CD4-positive, alpha-beta T cell treated with Interleukin-1 beta for 1 hour (primary cell): Measurements from ENCODE around the gene MRPS18B.

ENCODE experiments used
- DNase-seq, 2 donors: peaks; one replicate each; pipeline ENCODE4 v3.0.0-alpha.2; 2020 to 2022

MRPS18B gene

GRCh38 chr6:30617565-30618269, at the start of gene MRPS18B:
Gene MRPS18B (plus strand): TSS chr6:30617840. CDS start chr6:30617866, 26 bp downstream.
- DNase-seq: peak; percentile 99

- DNase-seq: peak; percentile 7 to 48
Observed at GRCh38 chr6:30568245-30568644, 49.4 kb upstream of the MRPS18B start.

DNA sequence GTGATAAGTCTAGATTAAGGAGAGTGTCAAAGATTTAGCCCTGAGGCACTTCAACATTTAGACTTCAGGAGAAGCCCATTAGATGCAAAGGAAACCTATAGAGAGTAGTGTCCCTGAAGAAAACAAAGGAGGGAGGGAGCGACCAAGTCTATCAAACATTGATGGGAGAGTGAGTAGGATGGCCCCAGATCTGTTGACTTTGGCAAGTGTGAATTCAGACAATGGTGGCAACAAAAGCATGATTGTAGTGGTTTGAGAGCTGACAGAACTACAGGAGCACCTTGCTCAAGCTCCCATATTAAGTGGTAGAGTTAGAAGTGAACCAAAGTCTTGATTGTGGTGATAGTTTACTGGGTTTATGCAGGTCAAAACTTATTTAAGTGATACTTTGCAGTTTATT, 47.4 kb upstream of the MRPS18B start:
- no peak for DNase-seq

GRCh38 chr6:30570740-30571074, 46.9 kb upstream of the MRPS18B start:
- DNase-seq: no peak

GRCh38 chr6:30571075-30571761, 46.4 kb upstream of the MRPS18B start, which contains the start of gene ABCF1:
Gene ABCF1 (plus strand): TSS chr6:30571442. CDS start chr6:30571488, 46 bp downstream.
- peak; percentile 98 to 99 for DNase-seq

GRCh38 chr6:30571762-30572082, 45.9 kb upstream of the MRPS18B start:
- no peak for DNase-seq

DNA sequence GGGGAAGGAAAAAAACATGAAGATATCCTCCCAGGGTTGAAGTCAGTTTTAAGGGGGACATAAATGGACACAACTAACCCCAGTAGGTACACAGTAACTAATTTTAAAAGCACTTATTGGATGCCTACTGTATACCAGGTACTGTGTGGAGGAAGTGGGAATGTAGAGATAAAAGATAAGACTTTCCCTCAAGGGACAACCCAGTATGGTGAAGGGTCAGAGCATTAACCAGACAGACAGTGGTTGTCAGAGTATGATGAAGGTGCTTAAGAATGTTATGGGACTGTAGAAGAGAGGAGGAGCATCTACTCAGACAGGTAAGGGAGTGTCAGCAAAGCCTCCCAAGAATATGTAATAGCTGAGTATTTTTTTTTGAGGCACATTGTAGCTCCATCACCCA, 45.5 kb upstream of the MRPS18B start:
- DNase-seq: no peak

DNA sequence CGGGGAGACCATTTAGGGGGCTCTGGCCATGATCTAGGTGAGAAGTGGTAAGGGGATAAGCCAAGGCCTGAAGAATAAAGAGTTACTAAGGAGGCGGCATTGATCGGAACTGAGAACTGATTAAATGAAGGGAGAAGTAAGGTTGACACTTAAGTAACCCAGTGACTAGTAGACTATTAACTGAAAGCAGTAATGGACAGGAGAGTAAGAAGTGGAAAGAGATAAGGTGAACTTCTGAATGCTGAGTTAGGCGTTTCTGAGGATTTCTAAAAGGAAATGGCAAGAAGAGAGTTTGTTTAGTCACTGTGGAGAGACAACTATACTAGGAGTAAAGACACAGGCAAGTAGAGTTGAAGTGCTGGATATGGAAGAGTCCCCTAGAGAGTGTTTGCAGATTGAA, 44.5 kb upstream of the MRPS18B start:
- no peak for DNase-seq

DNA sequence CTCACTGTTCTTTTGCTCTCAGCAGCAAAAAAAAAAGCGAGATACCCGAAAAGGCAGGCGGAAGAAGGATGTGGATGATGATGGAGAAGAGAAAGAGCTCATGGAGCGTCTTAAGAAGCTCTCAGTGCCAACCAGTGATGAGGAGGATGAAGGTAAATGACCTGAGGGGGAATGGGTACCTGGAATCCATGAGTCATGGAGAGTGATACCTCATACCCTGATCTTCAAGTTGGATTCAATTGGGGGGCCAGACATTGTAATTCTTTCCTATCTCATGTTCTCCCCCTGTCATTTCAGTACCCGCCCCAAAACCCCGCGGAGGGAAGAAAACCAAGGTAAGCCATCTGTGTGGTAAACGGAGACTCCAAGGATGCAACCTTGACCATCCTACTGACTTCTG, 39.6 kb upstream of the MRPS18B start:
- DNase-seq: no peak

DNA sequence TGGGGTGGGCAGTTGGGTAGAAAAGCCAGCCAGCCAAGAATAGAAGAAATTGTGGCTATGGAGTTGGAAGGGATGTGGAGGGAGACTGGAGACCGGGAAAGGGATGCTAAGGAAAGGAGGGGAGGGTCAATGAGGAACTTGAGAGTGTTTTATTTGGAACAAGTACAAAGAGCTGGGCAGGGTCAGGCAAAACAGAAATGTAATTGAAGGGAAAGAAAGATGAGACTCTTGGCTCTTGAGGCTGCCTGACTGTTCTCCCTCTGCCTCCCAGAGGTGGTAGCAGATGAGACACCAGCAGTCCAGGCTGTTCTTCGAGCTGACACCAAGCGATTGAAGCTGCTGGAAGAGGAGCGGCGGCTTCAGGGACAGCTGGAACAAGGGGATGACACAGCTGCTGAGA, 33.7 kb upstream of the MRPS18B start:
- DNase-seq: no peak

DNA sequence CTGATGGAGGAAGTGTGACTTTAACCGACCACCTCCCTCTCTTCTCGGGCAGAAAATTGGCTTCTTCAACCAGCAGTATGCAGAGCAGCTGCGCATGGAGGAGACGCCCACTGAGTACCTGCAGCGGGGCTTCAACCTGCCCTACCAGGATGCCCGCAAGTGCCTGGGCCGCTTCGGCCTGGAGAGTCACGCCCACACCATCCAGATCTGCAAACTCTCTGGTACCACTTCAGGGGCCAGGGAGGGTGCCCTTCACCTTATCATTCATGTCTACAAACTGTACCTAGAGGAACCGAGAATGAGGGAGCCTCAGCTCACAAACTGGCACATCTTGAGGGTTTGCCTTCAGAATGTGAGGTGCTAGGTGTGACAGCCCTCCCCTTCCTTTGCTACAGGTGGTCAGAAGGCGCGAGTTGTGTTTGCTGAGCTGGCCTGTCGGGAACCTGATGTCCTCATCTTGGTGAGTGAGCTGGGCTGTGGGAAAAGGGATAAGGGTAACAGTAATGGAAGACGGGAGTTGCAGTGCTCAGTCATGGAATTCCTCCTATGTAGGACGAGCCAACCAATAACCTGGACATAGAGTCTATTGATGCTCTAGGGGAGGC, 27.8 kb upstream of the MRPS18B start:
- no peak for DNase-seq

DNA sequence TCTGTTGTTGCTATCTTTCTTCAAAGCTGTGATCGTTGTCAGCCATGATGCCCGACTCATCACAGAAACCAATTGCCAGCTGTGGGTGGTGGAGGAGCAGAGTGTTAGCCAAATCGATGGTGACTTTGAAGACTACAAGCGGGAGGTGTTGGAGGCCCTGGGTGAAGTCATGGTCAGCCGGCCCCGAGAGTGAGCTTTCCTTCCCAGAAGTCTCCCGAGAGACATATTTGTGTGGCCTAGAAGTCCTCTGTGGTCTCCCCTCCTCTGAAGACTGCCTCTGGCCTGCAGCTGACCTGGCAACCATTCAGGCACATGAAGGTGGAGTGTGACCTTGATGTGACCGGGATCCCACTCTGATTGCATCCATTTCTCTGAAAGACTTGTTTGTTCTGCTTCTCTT, 27.1 kb upstream of the MRPS18B start:
- no peak for DNase-seq

DNA sequence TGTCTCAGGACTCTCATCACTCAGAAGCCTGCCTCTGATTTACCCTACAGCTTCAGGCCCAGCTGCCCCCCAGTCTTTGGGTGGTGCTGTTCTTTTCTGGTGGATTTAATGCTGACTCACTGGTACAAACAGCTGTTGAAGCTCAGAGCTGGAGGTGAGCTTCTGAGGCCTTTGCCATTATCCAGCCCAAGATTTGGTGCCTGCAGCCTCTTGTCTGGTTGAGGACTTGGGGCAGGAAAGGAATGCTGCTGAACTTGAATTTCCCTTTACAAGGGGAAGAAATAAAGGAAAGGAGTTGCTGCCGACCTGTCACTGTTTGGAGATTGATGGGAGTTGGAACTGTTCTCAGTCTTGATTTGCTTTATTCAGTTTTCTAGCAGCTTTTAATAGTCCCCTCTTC, 26.6 kb upstream of the MRPS18B start:
- no peak for DNase-seq

DNA sequence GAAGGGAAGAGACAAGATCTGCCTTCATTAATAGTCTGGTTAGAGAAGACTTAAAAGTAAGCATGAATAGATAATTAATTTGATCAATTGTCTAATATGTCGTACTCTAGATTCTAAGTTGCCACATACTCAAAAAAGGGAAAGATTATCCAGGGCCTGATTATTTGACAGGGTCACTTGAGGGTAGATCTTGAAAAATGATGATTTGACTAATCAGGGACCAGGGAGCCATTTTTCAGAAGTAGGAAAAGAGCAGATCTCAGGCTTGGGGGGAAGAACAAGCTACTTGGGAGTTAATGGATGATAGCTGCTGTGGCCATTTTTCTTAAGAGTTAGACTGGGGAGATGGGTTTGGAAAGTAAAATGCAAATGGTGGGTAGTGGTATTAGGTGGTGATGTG, 25.4 kb upstream of the MRPS18B start:
- DNase-seq: no peak

GRCh38 chr6:30597315-30598144, 20.1 kb upstream of the MRPS18B start:
- peak; percentile 73 to 84 for DNase-seq

GRCh38 chr6:30598912-30599624, 18.6 kb upstream of the MRPS18B start:
- no peak for DNase-seq

GRCh38 chr6:30599625-30600324, 17.9 kb upstream of the MRPS18B start:
- no peak for DNase-seq

DNA sequence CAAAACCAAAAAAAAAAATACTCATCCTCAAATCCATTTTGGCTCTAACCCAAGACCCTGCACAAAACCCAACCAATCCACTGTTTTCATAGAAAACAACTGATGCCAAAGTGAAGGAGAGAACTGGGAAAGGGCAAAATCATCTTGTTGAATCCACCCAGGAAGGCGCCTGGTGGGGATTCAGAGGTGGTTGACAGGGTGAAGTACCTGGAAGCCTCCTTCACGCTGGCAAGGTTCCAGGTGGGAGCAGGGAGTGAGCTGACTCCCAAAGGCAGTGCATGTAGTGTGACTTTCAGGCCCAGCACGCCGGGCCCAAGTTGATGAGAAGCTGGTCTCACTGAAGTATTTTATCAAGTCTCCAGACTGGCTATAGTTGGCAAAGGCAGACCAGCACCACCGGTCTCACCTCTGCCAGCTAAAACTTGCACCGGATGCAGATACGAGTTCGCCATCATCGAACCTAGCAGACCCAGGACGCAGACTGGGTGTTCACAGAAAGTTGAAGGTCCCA, 17.1 kb upstream of the MRPS18B start:
- DNase-seq: no peak

DNA sequence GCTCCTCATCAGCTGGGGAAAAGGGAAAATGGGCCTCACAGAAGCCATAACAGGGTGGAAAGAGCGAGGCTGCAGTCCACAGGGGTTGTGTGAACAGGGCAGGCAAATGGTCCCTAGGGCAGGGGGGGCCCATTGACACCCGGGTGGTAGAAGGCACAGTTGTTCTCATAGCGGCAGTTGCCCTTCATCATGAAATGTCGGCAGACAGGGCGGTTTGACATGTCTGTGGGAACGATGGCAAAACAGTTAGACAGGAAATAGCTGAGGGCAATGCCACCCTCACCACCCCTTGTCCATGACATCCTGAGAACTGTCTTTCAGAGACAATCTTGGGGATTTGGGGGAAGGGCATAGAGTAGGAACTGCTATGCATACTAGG, 16.2 kb upstream of the MRPS18B start:
- peak; percentile 26 to 31 for DNase-seq

GRCh38 chr6:30601815-30602641, 15.6 kb upstream of the MRPS18B start:
- no peak for DNase-seq

- DNase-seq: no peak
Observed at GRCh38 chr6:30603961-30604360, 13.7 kb upstream of the MRPS18B start.
